Parathyroid adenoma (tissue), 2 donors: ENCODE results near the gene EHD2.
A peak's percentile ranks its signal among the peaks of the same experiment; 100 is the strongest.
"Not testable (repeated sequence)": the region's sequence is repeated elsewhere in the genome, so short reads cannot be mapped to it uniquely, and the experiment has no call there.

Experiments used
- H2AFZ ChIP-seq: fragments of 300-600 bp; sonication (generic); one replicate; pipeline ENCODE4 v1.7.0; 2017; ENCODE audit warnings: antibody characterized with exemption, mild to moderate bottlenecking
- H3K27ac ChIP-seq: fragments of 300-600 bp; sonication (generic); one replicate; pipeline ENCODE4 v1.7.0; 2017
- H3K27me3 ChIP-seq: fragments of 300-600 bp; sonication (generic); one replicate; pipeline ENCODE4 v1.7.0; 2017; ENCODE audit warnings: low read length; ENCODE audit not compliant: control insufficient read depth, insufficient read depth
- H3K36me3 ChIP-seq: fragments of 300-600 bp; sonication (generic); one replicate; pipeline ENCODE4 v1.7.0; 2017; ENCODE audit warnings: low read length; ENCODE audit not compliant: control insufficient read depth, insufficient read depth
- H3K4me1 ChIP-seq: fragments of 300-600 bp; sonication (generic); one replicate; pipeline ENCODE4 v1.7.0; 2017; ENCODE audit warnings: control low read depth
- H3K4me2 ChIP-seq: fragments of 300-600 bp; sonication (generic); one replicate; pipeline ENCODE4 v1.7.0; 2017; ENCODE audit warnings: low read length
- H3K4me3 ChIP-seq: fragments of 300-600 bp; sonication (generic); one replicate; pipeline ENCODE4 v1.7.0; 2017; ENCODE audit warnings: low read depth, low read length
- H3K79me2 ChIP-seq: fragments of 300-600 bp; sonication (generic); one replicate; pipeline ENCODE4 v1.7.0; 2017; ENCODE audit warnings: control low read depth
- H3K9ac ChIP-seq: fragments of 300-600 bp; sonication (generic); one replicate; pipeline ENCODE4 v1.7.0; 2017; ENCODE audit warnings: mild to moderate bottlenecking
- H3K9me3 ChIP-seq: fragments of 300-600 bp; sonication (generic); one replicate; pipeline ENCODE4 v1.7.0; 2017; ENCODE audit warnings: low read length; ENCODE audit not compliant: control insufficient read depth
- TF ChIP-seq, protein P1 (sequence below): fragments of 300-600 bp; sonication (generic); IDR thresholded peaks from one replicate; pipeline ENCODE4 v1.7.0; 2017; ENCODE audit warnings: antibody characterized with exemption, mild to moderate bottlenecking
- donor health status: primary hyperparathyroidism.

Gene EHD2

GRCh38 chr19:47761566-47761965 lies 48.3 kb downstream of the EHD2 start:
- TF ChIP-seq, protein P1, sequence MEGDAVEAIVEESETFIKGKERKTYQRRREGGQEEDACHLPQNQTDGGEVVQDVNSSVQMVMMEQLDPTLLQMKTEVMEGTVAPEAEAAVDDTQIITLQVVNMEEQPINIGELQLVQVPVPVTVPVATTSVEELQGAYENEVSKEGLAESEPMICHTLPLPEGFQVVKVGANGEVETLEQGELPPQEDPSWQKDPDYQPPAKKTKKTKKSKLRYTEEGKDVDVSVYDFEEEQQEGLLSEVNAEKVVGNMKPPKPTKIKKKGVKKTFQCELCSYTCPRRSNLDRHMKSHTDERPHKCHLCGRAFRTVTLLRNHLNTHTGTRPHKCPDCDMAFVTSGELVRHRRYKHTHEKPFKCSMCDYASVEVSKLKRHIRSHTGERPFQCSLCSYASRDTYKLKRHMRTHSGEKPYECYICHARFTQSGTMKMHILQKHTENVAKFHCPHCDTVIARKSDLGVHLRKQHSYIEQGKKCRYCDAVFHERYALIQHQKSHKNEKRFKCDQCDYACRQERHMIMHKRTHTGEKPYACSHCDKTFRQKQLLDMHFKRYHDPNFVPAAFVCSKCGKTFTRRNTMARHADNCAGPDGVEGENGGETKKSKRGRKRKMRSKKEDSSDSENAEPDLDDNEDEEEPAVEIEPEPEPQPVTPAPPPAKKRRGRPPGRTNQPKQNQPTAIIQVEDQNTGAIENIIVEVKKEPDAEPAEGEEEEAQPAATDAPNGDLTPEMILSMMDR: no peak
- no peak overlapping the region for H3K9ac ChIP-seq

DNA sequence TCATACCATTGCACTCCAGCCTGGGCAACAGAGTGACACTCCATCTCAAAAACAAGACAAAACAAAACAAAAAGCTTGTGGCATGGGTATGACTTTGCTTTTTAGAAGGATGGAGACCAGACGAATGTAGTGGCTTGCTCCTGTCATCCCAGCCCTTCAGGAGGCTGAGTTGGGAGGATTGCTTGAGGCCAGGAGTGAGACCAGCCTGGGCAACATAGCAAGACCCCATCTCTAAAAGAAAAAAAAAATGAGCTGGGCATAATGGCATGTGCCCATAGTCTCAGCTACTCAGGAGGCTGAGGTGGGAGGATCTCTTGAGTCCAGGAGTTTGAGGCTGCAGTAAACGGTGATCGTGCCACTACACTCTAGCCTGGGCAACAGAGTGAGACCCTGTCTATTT lies 48.9 kb downstream of the EHD2 start:
- Histone ChIP-seq H3K36me3 (no peaks in the 10 kb centered on the region), H3K4me1 (no peaks in the 10 kb centered on the region), H3K27ac (no peak overlapping the region), H2AFZ (no peak overlapping the region), H3K9ac (no peak overlapping the region), H3K4me2 (no peak overlapping the region), H3K9me3 (no peaks in the 10 kb centered on the region), H3K79me2 (no peaks in the 10 kb centered on the region), H3K27me3 (no peaks in the 10 kb centered on the region), H3K4me3 (no peak overlapping the region)
- TF ChIP-seq, protein P1: no peak

More at GRCh38 chr19:47761566-47761965, 48.3 kb downstream of the EHD2 start:
- Histone ChIP-seq H3K9me3 (no peaks in the 10 kb centered on the region), H3K4me3 (no peak overlapping the region), H3K27ac (no peak overlapping the region), H3K79me2 (no peaks in the 10 kb centered on the region), H3K4me2 (no peak overlapping the region), H3K27me3 (no peaks in the 10 kb centered on the region), H2AFZ (no peak overlapping the region), H3K36me3 (no peaks in the 10 kb centered on the region), H3K4me1 (no peaks in the 10 kb centered on the region)

DNA sequence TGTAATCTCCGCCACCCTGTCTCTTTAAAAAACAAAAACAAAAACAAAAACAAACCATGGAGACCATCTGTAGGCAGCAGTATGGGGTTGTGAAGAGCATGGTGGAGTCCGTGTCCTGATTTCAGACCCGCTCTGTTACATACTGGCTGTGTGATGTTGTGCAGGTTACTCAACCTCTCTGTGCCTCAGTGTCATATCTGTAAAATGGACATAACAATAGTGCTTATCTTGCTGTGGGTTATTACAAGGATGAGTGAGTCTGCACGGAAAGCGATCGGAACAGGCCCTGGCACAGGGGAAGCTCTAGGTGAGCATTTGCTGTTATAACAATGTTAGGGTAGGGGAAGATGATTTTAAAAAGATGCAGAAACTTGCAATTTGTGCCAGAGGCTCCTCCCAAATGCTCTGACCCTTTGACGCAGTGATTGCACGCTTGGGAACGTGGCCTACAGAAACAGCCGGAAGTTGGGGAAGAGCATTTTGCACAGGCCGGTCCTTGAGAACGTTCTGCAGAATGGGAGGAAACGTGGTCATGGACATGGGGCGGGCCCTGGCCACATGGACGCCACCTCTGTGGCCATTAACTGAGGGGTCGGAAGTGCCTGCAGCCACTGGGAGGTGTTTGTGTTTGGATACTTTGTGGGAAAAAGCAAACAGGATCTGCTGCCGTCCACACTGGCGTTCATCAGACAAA lies 49.5 kb downstream of the EHD2 start:
- Histone ChIP-seq H3K27ac (no peak overlapping the region), H3K36me3 (no peaks in the 10 kb centered on the region), H3K4me3 (no peak overlapping the region), H3K79me2 (no peaks in the 10 kb centered on the region), H3K9ac (no peak overlapping the region), H3K4me1 (no peaks in the 10 kb centered on the region), H3K4me2 (no peak overlapping the region), H3K27me3 (no peaks in the 10 kb centered on the region), H3K9me3 (no peaks in the 10 kb centered on the region), H2AFZ (no peak overlapping the region)
- TF ChIP-seq, protein P1: no peak

DNA sequence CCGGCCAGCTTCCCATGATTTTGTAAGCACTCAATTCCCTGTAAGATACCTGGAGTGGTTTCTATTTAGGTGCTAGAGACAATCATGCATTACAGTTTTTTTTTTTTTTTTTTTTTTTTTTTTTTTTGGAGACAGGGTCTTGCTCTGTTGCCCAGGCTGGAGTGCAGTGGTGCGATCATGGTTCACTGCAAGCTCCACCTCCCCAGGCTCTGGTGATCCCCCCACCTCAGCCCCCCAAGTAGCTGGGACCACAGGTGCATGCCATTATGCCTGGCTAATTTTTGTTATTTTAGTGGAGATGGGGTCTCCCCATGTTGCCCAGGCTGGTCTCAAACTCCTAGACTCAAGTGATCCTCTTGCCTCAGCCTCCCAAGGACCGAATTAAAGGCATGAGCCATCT lies 51.5 kb downstream of the EHD2 start:
- H3K27me3 ChIP-seq, H2AFZ ChIP-seq, H3K4me1 ChIP-seq, H3K9ac ChIP-seq, H3K9me3 ChIP-seq, H3K4me3 ChIP-seq, H3K4me2 ChIP-seq, H3K27ac ChIP-seq, H3K36me3 ChIP-seq, H3K79me2 ChIP-seq: not testable (repeated sequence)

DNA sequence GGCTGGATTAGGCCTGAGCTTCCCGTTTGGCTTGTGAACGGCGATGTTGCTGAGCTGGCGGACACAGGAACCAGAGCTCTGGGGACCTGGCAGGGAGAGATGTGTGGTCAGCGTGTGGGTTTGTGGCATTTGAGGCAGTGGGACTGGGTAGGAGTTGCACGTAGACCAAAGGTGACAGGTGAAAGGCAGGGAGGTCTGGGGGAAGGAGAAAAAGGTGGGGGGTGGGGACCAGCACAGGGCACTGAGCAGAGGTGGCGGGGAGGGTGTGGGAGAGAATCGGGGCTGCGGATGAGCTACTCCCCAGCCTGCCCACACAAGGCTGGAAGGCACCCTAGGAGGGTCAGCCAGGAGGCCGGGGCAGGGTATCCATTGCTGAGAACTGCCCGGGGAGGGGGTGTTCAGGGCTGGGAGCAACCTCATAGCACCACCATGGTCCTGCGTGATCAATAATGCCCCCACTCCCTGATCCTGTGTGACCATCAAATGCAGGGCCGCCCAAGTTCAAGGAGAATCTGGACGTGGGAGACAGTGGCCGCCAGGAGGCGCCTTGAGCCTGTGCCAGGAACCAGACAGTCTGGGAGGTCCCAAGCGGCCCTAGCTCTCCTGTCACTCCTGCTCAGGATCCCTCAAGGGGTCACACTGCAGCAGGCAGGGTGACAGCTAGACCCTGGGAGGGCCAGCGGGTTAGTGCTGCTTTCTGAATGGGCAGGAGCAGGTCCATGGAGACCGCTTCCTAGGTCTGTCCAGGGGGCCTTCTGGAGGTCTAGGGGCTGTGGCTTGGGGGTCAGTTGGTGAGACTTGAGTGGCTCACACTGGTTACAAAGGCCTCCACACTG lies 52.5 kb downstream of the EHD2 start:
- H3K27ac ChIP-seq: no peak overlapping the region
- TF ChIP-seq, protein P1: peak; percentile 81
- no peak overlapping the region for H3K4me2 ChIP-seq
- no peaks in the 10 kb centered on the region for H3K79me2 ChIP-seq
- no peaks in the 10 kb centered on the region for H3K27me3 ChIP-seq
- H2AFZ ChIP-seq: no peak overlapping the region
- H3K4me3 ChIP-seq: no peak overlapping the region
- H3K4me1 ChIP-seq: no peaks in the 10 kb centered on the region
- no peak overlapping the region for H3K9ac ChIP-seq
- no peaks in the 10 kb centered on the region for H3K9me3 ChIP-seq
- no peaks in the 10 kb centered on the region for H3K36me3 ChIP-seq
